ENCODE measurements around the gene IL6R.
A peak's percentile ranks its signal among the peaks of the same experiment; 100 is the strongest.

DNA sequence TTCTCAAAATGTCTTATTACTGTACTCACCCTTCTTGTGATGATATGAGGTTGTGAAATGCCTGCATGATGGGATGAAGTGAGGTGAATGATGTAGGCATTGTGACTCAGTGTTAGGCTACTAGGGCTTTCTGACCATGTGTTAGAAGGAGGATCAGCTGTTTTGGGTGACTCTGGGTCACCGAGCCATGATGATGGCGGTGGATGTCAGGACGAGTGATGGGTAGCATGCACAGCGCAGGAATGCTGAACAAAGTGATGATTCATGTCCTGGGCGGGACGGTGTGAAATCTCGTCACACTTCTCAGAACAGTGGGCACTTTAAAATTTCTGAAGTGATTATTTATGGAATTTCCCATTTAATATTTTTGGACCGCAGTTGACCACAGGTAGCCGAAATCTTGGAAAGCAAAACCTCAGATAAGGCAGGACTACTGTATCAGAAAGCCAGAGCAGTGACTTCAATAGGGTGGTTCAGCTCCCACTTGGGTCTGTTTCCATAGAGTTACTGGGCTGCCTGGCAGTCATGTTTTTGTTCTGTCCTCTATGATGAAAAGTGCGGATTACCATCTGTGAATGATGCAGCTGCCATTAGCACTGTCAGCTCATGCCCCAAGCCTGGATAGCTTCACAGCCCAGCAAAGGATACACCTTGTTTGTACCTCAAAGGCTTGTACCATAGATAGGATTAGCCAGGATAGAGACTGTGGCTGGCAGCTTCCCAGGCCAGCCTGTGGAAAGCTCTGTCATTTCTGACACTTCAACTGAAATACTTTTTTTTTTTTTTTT lies 26.6 kb downstream of the IL6R start:
- TF ChIP-seq, protein P1, sequence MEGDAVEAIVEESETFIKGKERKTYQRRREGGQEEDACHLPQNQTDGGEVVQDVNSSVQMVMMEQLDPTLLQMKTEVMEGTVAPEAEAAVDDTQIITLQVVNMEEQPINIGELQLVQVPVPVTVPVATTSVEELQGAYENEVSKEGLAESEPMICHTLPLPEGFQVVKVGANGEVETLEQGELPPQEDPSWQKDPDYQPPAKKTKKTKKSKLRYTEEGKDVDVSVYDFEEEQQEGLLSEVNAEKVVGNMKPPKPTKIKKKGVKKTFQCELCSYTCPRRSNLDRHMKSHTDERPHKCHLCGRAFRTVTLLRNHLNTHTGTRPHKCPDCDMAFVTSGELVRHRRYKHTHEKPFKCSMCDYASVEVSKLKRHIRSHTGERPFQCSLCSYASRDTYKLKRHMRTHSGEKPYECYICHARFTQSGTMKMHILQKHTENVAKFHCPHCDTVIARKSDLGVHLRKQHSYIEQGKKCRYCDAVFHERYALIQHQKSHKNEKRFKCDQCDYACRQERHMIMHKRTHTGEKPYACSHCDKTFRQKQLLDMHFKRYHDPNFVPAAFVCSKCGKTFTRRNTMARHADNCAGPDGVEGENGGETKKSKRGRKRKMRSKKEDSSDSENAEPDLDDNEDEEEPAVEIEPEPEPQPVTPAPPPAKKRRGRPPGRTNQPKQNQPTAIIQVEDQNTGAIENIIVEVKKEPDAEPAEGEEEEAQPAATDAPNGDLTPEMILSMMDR (IDR thresholded peaks at IDR 0.05), result no peak
- TF ChIP-seq POLR2A (IDR thresholded peaks at IDR 0.05) (no peak), POLR2AphosphoS5 (IDR thresholded peaks at IDR 0.05) (peak; percentile 27 to 91 (median 89))
